GM19240 (cell line): ENCODE measurements around the gene CYTH3.
"Not testable (repeated sequence)": the region's sequence is repeated elsewhere in the genome, so short reads cannot be mapped to it uniquely, and the experiment has no call there.

Source experiments
- DNase-seq: peaks from one replicate; pipeline ENCODE4 v3.0.0; 2011; ENCODE audit warnings: low spot score; ENCODE audit not compliant: insufficient read length

Gene CYTH3

DNA sequence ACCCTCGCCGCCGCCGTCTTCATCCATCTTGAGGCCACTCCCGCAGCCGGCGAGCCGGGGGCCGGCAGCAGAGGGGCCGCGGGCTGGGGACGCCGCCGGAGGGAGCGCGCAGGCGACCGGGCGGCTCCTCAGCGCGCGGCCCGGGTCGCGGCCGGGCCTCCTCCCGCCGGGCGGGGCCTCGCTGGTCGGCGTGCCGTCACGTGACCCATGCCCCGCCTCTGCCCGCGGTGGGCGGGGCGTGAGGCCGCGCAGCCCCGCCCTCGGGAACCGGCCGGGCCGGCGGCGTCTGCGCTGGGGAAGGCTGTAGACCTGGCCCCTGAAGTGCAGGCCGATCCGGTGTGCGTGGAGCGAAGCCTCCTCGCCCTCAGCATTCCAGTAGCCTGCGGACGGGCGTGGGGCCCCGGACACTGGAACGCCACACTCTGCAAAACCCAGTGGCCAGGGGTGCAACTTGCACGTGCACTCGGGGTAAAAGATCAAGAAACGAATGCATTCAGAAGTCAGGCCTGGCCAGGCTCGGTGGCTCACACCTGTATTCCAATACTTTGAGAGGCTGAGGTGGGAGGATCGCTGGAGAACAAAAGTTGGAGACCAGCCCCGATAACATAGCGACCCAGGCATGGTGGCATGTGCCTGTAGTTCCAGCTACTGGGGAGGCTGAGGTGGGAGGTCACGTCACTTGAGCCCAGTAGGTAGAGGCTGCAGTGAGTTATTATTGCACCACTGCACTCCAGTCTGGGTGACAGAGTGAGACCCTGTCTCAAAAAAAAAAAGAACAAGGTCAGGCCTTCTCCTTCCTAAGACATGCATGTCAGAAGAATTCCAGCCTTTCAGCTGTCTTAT is at the start of gene CYTH3:
Gene CYTH3 (minus strand): TSS at position 144 of the 843 bp plus-strand sequence. CDS start 117 bp downstream, at position 27.
- DNase-seq = peak; percentile 88

DNA sequence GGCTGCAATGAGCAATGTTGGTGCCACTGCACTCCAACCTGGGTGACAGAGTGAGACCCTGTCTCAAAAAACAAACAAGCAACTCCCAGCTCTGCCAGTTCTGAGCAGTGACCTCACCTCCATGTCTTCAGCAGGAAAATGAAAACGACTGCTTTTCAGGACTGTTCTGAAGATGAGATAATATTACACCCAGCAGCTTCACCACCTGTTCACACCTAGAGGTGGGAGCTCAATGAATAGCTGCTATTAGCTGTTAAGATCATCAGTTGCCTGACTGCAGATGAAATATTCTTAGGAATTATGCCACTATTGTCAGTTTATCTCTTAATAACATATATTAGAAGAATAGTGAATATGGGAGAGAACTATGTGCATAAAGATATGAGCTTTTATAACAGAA is 48.4 kb upstream of the CYTH3 start:
- no peak for DNase-seq

DNA sequence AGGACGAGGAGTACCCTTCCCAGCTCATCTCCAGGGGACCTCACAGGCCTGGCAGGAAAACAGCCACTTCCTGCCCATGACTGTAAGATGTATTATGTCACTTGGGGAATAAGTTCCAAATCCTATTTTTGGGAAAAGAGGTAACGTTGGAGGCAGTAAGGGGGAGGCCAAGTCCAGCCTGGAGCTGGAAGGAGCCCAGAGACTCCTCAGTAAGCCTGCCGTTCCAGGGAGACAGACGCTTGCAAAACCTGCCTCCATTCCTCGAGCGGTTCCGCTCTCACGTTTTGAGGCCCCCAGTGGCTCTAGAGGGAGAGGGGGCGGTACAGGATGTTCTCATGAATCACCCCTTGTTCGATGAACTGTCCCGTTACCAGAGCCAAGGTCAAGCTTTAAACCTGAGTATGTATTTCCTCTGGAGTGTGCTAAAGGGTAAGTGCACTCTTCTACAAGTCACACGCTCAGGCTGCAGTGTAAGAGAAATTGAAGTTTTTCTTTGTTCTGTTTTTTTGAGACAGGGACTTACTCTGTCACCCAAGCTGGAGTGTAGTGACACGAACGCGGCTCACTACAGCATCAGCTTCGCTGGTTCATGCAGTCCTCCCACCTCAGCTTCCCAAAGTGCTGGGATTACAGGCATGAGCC is 45.5 kb upstream of the CYTH3 start:
- no peak for DNase-seq

- DNase-seq = no peak
Observed at GRCh38 chr7:6316226-6316625, 43.8 kb upstream of the CYTH3 start.

- DNase-seq = no peak
Observed at GRCh38 chr7:6315746-6316145, 43.3 kb upstream of the CYTH3 start.

DNA sequence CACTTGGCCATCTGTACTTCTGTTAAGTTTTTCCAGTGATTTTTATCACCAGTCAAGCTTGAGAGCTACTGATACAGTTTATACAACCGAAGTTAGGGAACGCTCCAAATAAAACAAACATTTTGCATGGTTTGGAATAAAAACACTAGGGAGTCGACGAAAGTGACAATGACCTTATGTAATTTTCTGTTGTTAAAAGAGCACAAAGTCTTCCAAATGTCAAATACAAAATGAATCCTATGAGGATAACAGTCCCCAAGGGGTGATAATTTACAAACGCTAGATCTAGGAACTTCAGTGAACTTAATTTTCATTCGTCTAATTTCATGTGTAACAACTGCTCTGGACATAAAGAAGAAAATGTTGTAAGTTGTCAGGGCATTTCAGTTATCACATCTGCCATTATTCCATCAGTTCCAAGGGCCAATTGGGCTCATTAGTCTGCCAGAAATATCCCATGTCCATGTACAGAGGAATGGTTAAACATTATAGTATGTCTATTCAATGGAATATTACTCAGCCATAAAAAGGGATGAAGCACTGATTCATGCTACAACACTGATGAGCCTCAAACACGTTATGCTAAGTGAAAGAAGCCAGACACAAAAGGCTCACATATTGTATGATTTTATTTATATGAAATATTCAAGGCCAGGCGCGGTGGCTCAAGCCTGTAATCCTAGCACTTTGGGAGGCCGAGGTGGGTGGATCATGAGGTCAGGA is 38.0 kb upstream of the CYTH3 start:
- no peak for DNase-seq

- no peak for DNase-seq
Observed at GRCh38 chr7:6307762-6308161, 35.3 kb upstream of the CYTH3 start.

- no peak for DNase-seq
Observed at GRCh38 chr7:6306471-6306870, 34.0 kb upstream of the CYTH3 start.

DNA sequence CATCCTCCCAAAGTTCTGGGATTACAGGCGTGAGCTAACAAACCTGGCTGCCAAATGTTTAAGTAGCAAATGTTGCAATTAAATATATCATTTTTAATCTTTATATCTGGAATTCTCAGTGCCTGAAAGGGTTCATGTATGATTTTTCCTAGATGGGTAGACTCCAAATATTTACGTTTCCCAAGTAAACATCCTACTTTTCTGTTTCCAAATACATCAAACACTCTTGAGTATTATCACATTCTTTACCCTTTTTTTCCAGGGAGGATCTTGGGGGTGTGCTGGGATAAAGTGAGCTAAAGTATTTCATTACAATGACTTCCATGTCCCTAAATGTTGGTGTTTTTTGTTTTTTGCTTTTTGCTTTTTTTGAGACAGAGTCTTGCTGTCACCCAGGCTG is 32.9 kb upstream of the CYTH3 start:
- DNase-seq = no peak

- not testable (repeated sequence) for DNase-seq
Observed at GRCh38 chr7:6301446-6301845, 29.0 kb upstream of the CYTH3 start.

GRCh38 chr7:6299774-6300173 is 27.4 kb upstream of the CYTH3 start:
- no peak for DNase-seq

DNA sequence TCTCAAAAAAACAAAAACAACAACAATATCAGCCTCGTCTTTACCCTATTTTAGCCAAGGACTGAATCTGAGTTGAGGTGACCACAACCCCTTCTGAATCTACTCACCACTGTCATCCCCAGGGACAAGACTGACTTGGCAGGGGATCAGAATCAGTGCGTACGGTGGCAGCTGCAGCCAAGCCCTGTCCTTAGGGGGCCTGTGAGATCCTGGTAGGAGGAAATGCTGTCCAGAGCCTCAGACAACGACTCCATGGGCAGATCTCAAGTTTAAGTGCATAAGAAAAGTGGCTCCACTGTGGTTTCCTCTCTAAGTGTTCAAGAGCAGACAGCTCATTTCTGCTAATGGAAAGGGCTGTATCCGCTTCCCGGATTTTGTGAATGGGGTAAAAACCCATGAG is 22.4 kb upstream of the CYTH3 start:
- no peak for DNase-seq

DNA sequence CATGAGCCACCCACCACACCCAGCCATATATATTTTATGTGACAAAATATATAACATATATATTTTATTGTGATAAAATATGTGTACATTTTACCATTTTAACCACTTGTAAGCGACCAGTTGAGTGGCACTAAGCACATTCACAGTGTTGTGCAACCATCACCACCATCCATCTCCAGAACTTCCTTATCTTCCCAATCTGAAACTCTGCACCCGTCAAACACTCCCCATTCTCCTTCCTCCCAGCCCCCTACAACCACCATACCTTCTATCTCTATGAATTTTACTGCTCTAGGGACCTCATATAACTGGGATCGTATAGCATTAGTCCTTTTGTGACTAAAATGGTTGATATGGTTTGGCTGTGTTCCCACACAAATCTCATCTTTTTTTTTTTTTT is 20.8 kb upstream of the CYTH3 start:
- DNase-seq = no peak

GRCh38 chr7:6291941-6292340 is 19.5 kb upstream of the CYTH3 start:
- not testable (repeated sequence) for DNase-seq

- DNase-seq = no peak
Observed at GRCh38 chr7:6291531-6291930, 19.1 kb upstream of the CYTH3 start.

DNA sequence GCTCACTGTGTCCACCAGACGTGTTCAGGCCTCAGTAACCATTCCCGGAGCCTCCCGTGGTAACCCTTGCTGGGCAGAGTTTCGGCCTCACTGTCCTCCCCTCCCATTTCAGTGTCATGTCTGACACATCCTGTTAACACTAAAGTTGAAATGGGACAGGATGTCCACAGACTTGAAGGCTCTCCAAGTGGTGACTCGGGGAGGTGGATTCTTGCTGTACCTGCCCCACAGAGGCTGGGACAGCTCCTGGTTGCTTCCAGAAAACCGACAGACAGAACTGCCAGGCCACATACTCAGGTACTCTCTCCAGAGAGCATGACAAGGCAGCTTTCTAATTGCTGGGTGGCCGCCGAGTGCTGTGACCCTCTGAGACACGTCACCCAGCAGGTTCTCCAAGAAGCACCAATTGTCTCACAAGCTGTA is 17.9 kb upstream of the CYTH3 start:
- no peak for DNase-seq

GRCh38 chr7:6288270-6288860 is 15.9 kb upstream of the CYTH3 start:
- DNase-seq = no peak

GRCh38 chr7:6286486-6286885 is 14.1 kb upstream of the CYTH3 start:
- DNase-seq = no peak

GRCh38 chr7:6284461-6285360 is 12.3 kb upstream of the CYTH3 start:
- no peak for DNase-seq

DNA sequence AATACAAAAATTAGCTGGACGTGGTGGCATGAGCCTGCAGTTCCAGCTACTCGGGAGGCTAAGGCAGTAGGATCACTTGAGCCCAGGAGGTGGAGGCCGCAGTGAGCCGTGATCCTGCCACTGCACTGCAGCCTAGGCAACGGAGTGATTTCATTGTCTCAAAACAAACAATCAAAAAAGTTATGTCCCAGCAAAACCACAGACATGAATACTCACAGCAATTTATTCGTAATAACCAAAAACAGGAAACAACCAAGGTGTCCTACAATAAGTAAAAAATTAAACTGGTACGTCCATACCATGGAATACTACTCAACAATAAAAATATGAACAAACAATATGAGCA is 11.6 kb upstream of the CYTH3 start:
- no peak for DNase-seq
